ENCODE results near the gene KCNQ5. TPM values are rescaled to one million over a fixed set of nuclear protein-coding genes. Genes with fewer than 3 reads are reported as not detected.

The KCNQ5 gene
- total and polyA plus RNA-seq, 10 of the 15 experiments (the other 5 are each of a cell fraction or from before 2014, with no cell fraction given), result 0.60 to 16.2 (median 3.2) TPM

GRCh38 chr6:72999995-73000394, 378.1 kb downstream of the KCNQ5 start:
- no peak overlapping the region for H3K27ac ChIP-seq (ENCODE audit: control insufficient read depth, insufficient read depth)
- FAIRE-seq (no peak), DNase-seq (ENCODE audit: low read depth, low spot score) (no peak), ATAC-seq (no peak)
- no peak overlapping the region for H2AFZ ChIP-seq (ENCODE audit: control insufficient read depth, low read depth, low read length)
- H3K36me3 ChIP-seq (ENCODE audit: control insufficient read depth in 2 of 2, insufficient read depth in 2 of 2, low read length in 1 of 2), result no peaks in the 10 kb centered on the region
- H3K4me2 ChIP-seq (ENCODE audit: control insufficient read depth, insufficient read depth), result no peak overlapping the region
- no peaks in the 10 kb centered on the region for H3K79me2 ChIP-seq (ENCODE audit: control insufficient read depth, insufficient read depth, low read length)
- H3K27me3 ChIP-seq (replicated peaks in 1 of 2; ENCODE audit: control insufficient read depth in 2 of 2, insufficient read depth in 2 of 2, low read length in 1 of 2), result no peaks in the 10 kb centered on the region
- WGBS (ENCODE audit: insufficient coverage, insufficient replicate concordance, low lambda C conversion rate, missing lambda C conversion rate), result 84% methylated on average over 5 of the region's 5 CpGs
- no peak for TF ChIP-seq MEF2A (IDR thresholded peaks at IDR 0.05; ENCODE audit: insufficient read depth, low read depth, low read length)
- no peak for TF ChIP-seq SREBF2 (IDR thresholded peaks at IDR 0.05; ENCODE audit: low read length)
- no peak for TF ChIP-seq ZSCAN29 (IDR thresholded peaks at IDR 0.05)
- TF ChIP-seq NR2C2 (IDR thresholded peaks at IDR 0.05; ENCODE audit: borderline replicate concordance, control insufficient read depth, insufficient read length, low read depth), result no peak
- TF ChIP-seq HDAC2 (IDR thresholded peaks at IDR 0.05), result no peak
- ChIA-PET POLR2A (no interaction called here), SMC1A (ENCODE audit: uncharacterized antibody, unreplicated experiment) (no interaction called here), CTCF (no interaction called here), RAD21 (ENCODE audit: unreplicated experiment) (no interaction called here)
- in situ Hi-C loops (cut with MboI), result no loop called here
- no peaks in the 10 kb centered on the region; the same call in 2 of the 3 replicates for H3K9me3 ChIP-seq (replicated peaks; ENCODE audit: control insufficient read depth, insufficient read depth, low read length)
- H3K4me1 ChIP-seq (ENCODE audit: control insufficient read depth, insufficient read depth, low read length), result no peaks in the 10 kb centered on the region
- intact Hi-C loops (cut with micrococcal nuclease; ENCODE audit: unreplicated experiment), result no loop called here
- BruUV-seq (replicated peaks), result no TSS peak
- H3K9ac ChIP-seq (ENCODE audit: control insufficient read depth, insufficient read depth, low read length), result no peak overlapping the region
- no peaks in the 10 kb centered on the region for H4K20me1 ChIP-seq (ENCODE audit: control insufficient read depth, insufficient read depth)
- no peak overlapping the region for H3K4me3 ChIP-seq

- H3K27ac ChIP-seq (ENCODE audit: control insufficient read depth, insufficient read depth), result no peak overlapping the region
- 94% methylated on average over 3 of the region's 3 CpGs for WGBS (ENCODE audit: insufficient coverage, insufficient replicate concordance, low lambda C conversion rate, missing lambda C conversion rate)
- ChIA-PET POLR2A (no interaction called here), SMC1A (ENCODE audit: uncharacterized antibody, unreplicated experiment) (no interaction called here), CTCF (no interaction called here), RAD21 (ENCODE audit: unreplicated experiment) (no interaction called here)
- no peaks in the 10 kb centered on the region; the same call in 2 of the 3 replicates for H3K9me3 ChIP-seq (replicated peaks; ENCODE audit: control insufficient read depth, insufficient read depth, low read length)
- no peak for DNase-seq (ENCODE audit: low read depth, low spot score)
- no peak for FAIRE-seq
- H3K36me3 ChIP-seq (ENCODE audit: control insufficient read depth in 2 of 2, insufficient read depth in 2 of 2, low read length in 1 of 2), result no peaks in the 10 kb centered on the region
- H3K4me2 ChIP-seq (ENCODE audit: control insufficient read depth, insufficient read depth), result no peak overlapping the region
- ATAC-seq, result no peak
- H4K20me1 ChIP-seq (ENCODE audit: control insufficient read depth, insufficient read depth), result no peaks in the 10 kb centered on the region
- no peaks in the 10 kb centered on the region for H3K79me2 ChIP-seq (ENCODE audit: control insufficient read depth, insufficient read depth, low read length)
- in situ Hi-C loops (cut with MboI), result no loop called here
- no peak overlapping the region for H3K9ac ChIP-seq (ENCODE audit: control insufficient read depth, insufficient read depth, low read length)
- no TSS peak for BruUV-seq (replicated peaks)
- no peaks in the 10 kb centered on the region for H3K27me3 ChIP-seq (replicated peaks in 1 of 2; ENCODE audit: control insufficient read depth in 2 of 2, insufficient read depth in 2 of 2, low read length in 1 of 2)
- intact Hi-C loops (cut with micrococcal nuclease; ENCODE audit: unreplicated experiment), result no loop called here
- H3K4me3 ChIP-seq, result no peak overlapping the region
- H3K4me1 ChIP-seq (ENCODE audit: control insufficient read depth, insufficient read depth, low read length), result no peaks in the 10 kb centered on the region
- no peak overlapping the region for H2AFZ ChIP-seq (ENCODE audit: control insufficient read depth, low read depth, low read length)
- TF ChIP-seq NFXL1 (IDR thresholded peaks at IDR 0.05; ENCODE audit: borderline replicate concordance) (no peak), HDGF (IDR thresholded peaks at IDR 0.05) (no peak), EED (IDR thresholded peaks at IDR 0.05; ENCODE audit: low read depth) (no peak), FOXK2 (IDR thresholded peaks at IDR 0.05) (no peak), ZBED1 (IDR thresholded peaks at IDR 0.05; ENCODE audit: borderline replicate concordance) (no peak), EP300 (IDR thresholded peaks at IDR 0.05; ENCODE audit: borderline replicate concordance in 1 of 2, control insufficient read depth in 1 of 2, low read depth in 2 of 2, low read length in 2 of 2) (no peak), SUPT20H (IDR thresholded peaks at IDR 0.05; ENCODE audit: borderline replicate concordance, control insufficient read depth, low read depth, low read length) (no peak), BCL3 (IDR thresholded peaks at IDR 0.05; ENCODE audit: borderline replicate concordance, insufficient read depth, low read depth, low read length, poor library complexity, severe bottlenecking) (no peak), CHD1 (IDR thresholded peaks at IDR 0.05; ENCODE audit: low read depth, low read length) (no peak), ZBTB11 (CRISPR knock-in tag; IDR thresholded peaks at IDR 0.05) (no peak)
Observed at GRCh38 chr6:73000460-73000859, 378.6 kb downstream of the KCNQ5 start.

Measured in GM12878 (cell line).